ENCODE results near the gene PIK3R5. TPM values are rescaled to one million over a fixed set of nuclear protein-coding genes. Genes with fewer than 3 reads are reported as not detected.
"Not testable (repeated sequence)": the region's sequence is repeated elsewhere in the genome, so short reads cannot be mapped to it uniquely, and the experiment has no call there.

The PIK3R5 gene
- total RNA-seq, 2 experiments from 2014 or later, result 0.76 to 1.5 TPM

- Histone ChIP-seq H3K9me2 (ENCODE audit: insufficient read depth, low read length) (no peaks in the 10 kb centered on the region), H3K36me3 (ENCODE audit: insufficient read depth, low read length) (no peaks in the 10 kb centered on the region), H3K4me3 (ENCODE audit: low read depth, low read length, poor library complexity, severe bottlenecking) (no peak overlapping the region), H3K4me1 (ENCODE audit: insufficient read depth, low read length, poor library complexity, severe bottlenecking) (peaks cover 14% of the 10 kb centered on the region), H3K27ac (ENCODE audit: low read depth, low read length, poor library complexity, severe bottlenecking) (no peak overlapping the region), H3K9me3 (ENCODE audit: low read length) (no peaks in the 10 kb centered on the region), H3K4me2 (ENCODE audit: low read length) (peak overlapping the region; percentile 39; the same call in 1 of the 2 replicates), H3K79me2 (ENCODE audit: insufficient read depth, low read depth, low read length) (no peaks in the 10 kb centered on the region), H4K20me1 (ENCODE audit: insufficient read depth, low read length) (no peaks in the 10 kb centered on the region), H2AFZ (ENCODE audit: low read length) (peak overlapping the region; percentile 79; the same call in 1 of the 2 replicates)
- no TSS peak for BruUV-seq (replicated peaks)
- POLR2A ChIA-PET, result no interaction called here
- intact Hi-C loops (cut with micrococcal nuclease; ENCODE audit: unreplicated experiment), result no loop called here
- CTCF ChIA-PET (ENCODE audit: unreplicated experiment), result no interaction called here
- DNase-seq (ENCODE audit: low spot score), result peak; percentile 15
- TF ChIP-seq CTCF (conservative IDR thresholded peaks at IDR 0.05; ENCODE audit: low read length) (peak; percentile 71), EZH2phosphoT487 (IDR thresholded peaks at IDR 0.05; ENCODE audit: borderline replicate concordance, low read depth, low read length) (no peak)
These were observed 20.8 kb upstream of the PIK3R5 start for GRCh38 chr17:8986295-8986694.

- H3K27ac ChIP-seq (ENCODE audit: low read depth, low read length, poor library complexity, severe bottlenecking), result no peak overlapping the region
- H3K9me2 ChIP-seq (ENCODE audit: insufficient read depth, low read length), result no peaks in the 10 kb centered on the region
- peak overlapping the region; percentile 39 for H3K4me2 ChIP-seq (ENCODE audit: low read length)
- no peaks in the 10 kb centered on the region for H3K9me3 ChIP-seq (ENCODE audit: low read length)
- peak; percentile 50 for DNase-seq (ENCODE audit: low spot score)
- ChIA-PET CTCF (ENCODE audit: unreplicated experiment) (no interaction called here), POLR2A (interaction anchor here (0.7 to 0.8 kb wide), 2 partner anchors 67 to 85 kb away, joined by 3 read pairs; no protein-coding TSS in a partner anchor)
- no peaks in the 10 kb centered on the region for H3K79me2 ChIP-seq (ENCODE audit: insufficient read depth, low read depth, low read length)
- no TSS peak for BruUV-seq (replicated peaks)
- H4K20me1 ChIP-seq (ENCODE audit: insufficient read depth, low read length), result no peaks in the 10 kb centered on the region
- no peaks in the 10 kb centered on the region for H3K36me3 ChIP-seq (ENCODE audit: insufficient read depth, low read length)
- no peak overlapping the region for H3K4me3 ChIP-seq (ENCODE audit: low read depth, low read length, poor library complexity, severe bottlenecking)
- peaks cover 14% of the 10 kb centered on the region for H3K4me1 ChIP-seq (ENCODE audit: insufficient read depth, low read length, poor library complexity, severe bottlenecking)
- intact Hi-C loops (cut with micrococcal nuclease; ENCODE audit: unreplicated experiment), result no loop called here
- peak overlapping the region; percentile 79 for H2AFZ ChIP-seq (ENCODE audit: low read length)
- TF ChIP-seq EZH2phosphoT487 (IDR thresholded peaks at IDR 0.05; ENCODE audit: borderline replicate concordance, low read depth, low read length), result no peak
These were observed 19.7 kb upstream of the PIK3R5 start for GRCh38 chr17:8985054-8985701.

GRCh38 chr17:8984225-8984624 is 18.7 kb upstream of the PIK3R5 start:
- H4K20me1 ChIP-seq (ENCODE audit: insufficient read depth, low read length); CTCF ChIA-PET (ENCODE audit: unreplicated experiment); H3K9me3 ChIP-seq (ENCODE audit: low read length); BruUV-seq (replicated peaks); H3K4me2 ChIP-seq (ENCODE audit: low read length); DNase-seq (ENCODE audit: low spot score); H3K27ac ChIP-seq (ENCODE audit: low read depth, low read length, poor library complexity, severe bottlenecking); intact Hi-C loops (cut with micrococcal nuclease; ENCODE audit: unreplicated experiment); H2AFZ ChIP-seq (ENCODE audit: low read length); H3K4me3 ChIP-seq (ENCODE audit: low read depth, low read length, poor library complexity, severe bottlenecking); H3K36me3 ChIP-seq (ENCODE audit: insufficient read depth, low read length); H3K79me2 ChIP-seq (ENCODE audit: insufficient read depth, low read depth, low read length); H3K9me2 ChIP-seq (ENCODE audit: insufficient read depth, low read length): not testable (repeated sequence)
- H3K4me1 ChIP-seq (ENCODE audit: insufficient read depth, low read length, poor library complexity, severe bottlenecking), result peaks cover 14% of the 10 kb centered on the region
- POLR2A ChIA-PET, result interaction anchor here (0.6 to 0.7 kb wide), 2 partner anchors 68 to 252 kb away, joined by 3 to 4 read pairs; no protein-coding TSS in a partner anchor

Measured in OCI-LY7 (cell line).